HepG2 (cell line): ENCODE measurements around the gene WASF1.
"Not testable (repeated sequence)": the region's sequence is repeated elsewhere in the genome, so short reads cannot be mapped to it uniquely, and the experiment has no call there.

Experiments
- CENPT ChIP-seq: sonication (generic); formaldehyde crosslinking; IDR thresholded peaks from 2 replicates; pipeline ENCODE4 v1.8.0; 2022; ENCODE audit warnings: low read depth, mild to moderate bottlenecking, moderate library complexity, missing genetic modification reagents
- CREB1 ChIP-seq, 2 experiments: fragments of 450-650 bp in 1 of 2; IDR thresholded peaks; 2 replicates each; pipeline ENCODE4 v1.6.1; 2016 to 2017; ENCODE audit warnings: control low read depth in 1 of 2, mild to moderate bottlenecking in 1 of 2, missing compliant biosample characterization in 1 of 2, missing genetic modification characterization in 1 of 2
- FOXK1 ChIP-seq: sonication (generic); formaldehyde crosslinking; IDR thresholded peaks from 2 replicates; pipeline ENCODE4 v1.4.0; 2020; ENCODE audit warnings: low read depth, missing genetic modification reagents, borderline replicate concordance
- NR2F2 ChIP-seq: IDR thresholded peaks from 2 replicates; pipeline ENCODE4 v1.6.1; 2012; ENCODE audit warnings: low read depth, inconsistent platforms, borderline replicate concordance
- TAF1 ChIP-seq: sonication (generic); formaldehyde crosslinking; IDR thresholded peaks from 2 replicates; pipeline ENCODE4 v1.4.0; 2020; ENCODE audit warnings: missing genetic modification reagents

- not testable (repeated sequence) for TF ChIP-seq CENPT; TAF1 (CRISPR knock-in tag); NR2F2; FOXK1; CREB1 (IDR thresholded peaks at IDR 0.05); CREB1 (CRISPR knock-in tag; IDR thresholded peaks at IDR 0.05)
Measured at GRCh38 chr6:110121655-110122054, 57.8 kb downstream of the WASF1 start.
